Lower lobe of right lung (tissue), 2 donors: ENCODE measurements around the gene DPP6. TPM values are rescaled to one million over a fixed set of nuclear protein-coding genes. Genes with fewer than 3 reads are reported as not detected.

Experiments used
- ATAC-seq, 2 donors: fragments of 200-7000 bp; cut with Tn5 transposase; one replicate each; pipeline ENCODE4 v1.9.1; 2020 to 2022; ENCODE audit warnings: mild to moderate bottlenecking in 2 of 2, moderate library complexity in 2 of 2
- DNase-seq: peaks from one replicate; pipeline ENCODE4 v3.0.0-alpha.2; 2020
- H3K27ac ChIP-seq: fragments of 200-600 bp; one replicate; pipeline ENCODE4 v1.8.0; 2022
- H3K27me3 ChIP-seq: fragments of 200-600 bp; one replicate; pipeline ENCODE4 v1.8.0; 2022; ENCODE audit warnings: low read depth
- H3K36me3 ChIP-seq: fragments of 200-600 bp; one replicate; pipeline ENCODE4 v1.8.0; 2022; ENCODE audit warnings: mild to moderate bottlenecking
- H3K4me1 ChIP-seq: fragments of 200-600 bp; one replicate; pipeline ENCODE4 v1.8.0; 2022
- H3K4me3 ChIP-seq: fragments of 200-600 bp; one replicate; pipeline ENCODE4 v1.8.0; 2022; ENCODE audit warnings: mild to moderate bottlenecking
- H3K9me3 ChIP-seq: fragments of 200-600 bp; one replicate; pipeline ENCODE4 v1.8.0; 2022
- intact Hi-C: fragments of 100-400 bp; cut with DNase I; formaldehyde crosslinking; loops from one replicate; pipeline ENCODE4 v1.11.0; 2022
- total RNA-seq: library from RNA; stranded (reverse); fragmentation: NEBNext Ultra II Directional; extraction: Animal tissue kit (Norgen Biotek cat#: 25700); gene quantifications from one replicate; pipeline ENCODE4 v1.2.1, GENCODE V29; 2021
- TF ChIP-seq, protein P1 (sequence below): fragments of 200-600 bp; IDR thresholded peaks from one replicate; pipeline ENCODE4 v1.8.0; 2022; ENCODE audit warnings: antibody characterized with exemption, mild to moderate bottlenecking
- donor health status: DM: no; HTN: yes; CAD: no; lungs with severe emphysema.

Gene DPP6
- total RNA-seq, 1 donor from 2014 or later: 0.71 TPM

DNA sequence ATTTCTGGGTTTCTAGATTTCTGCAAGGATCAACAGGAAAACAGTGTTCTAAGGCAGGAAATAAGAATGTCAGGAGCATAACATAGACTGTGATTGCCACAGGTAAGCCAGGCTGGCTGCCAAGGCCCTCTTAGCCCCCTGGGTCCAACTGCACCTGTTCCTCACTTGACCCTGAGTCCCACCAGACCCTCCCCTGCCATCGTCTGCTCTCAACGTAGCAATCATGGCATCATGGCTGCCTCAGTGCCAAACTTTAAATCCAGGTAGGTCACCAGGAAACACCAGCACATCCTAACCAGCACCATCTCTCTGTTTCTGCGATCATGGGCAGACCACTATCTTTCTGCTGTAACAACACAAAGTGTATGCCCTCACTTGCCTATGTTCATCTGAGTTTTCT lies 683.6 kb downstream of the DPP6 start:
- DNase-seq (no peak), ATAC-seq (no peak)
- no peaks in the 10 kb centered on the region for H3K36me3 ChIP-seq
- H3K27me3 ChIP-seq: peaks cover 3% of the 10 kb centered on the region
- H3K9me3 ChIP-seq: no peaks in the 10 kb centered on the region
- H3K4me1 ChIP-seq: no peaks in the 10 kb centered on the region
- no peak overlapping the region for H3K4me3 ChIP-seq
- no peak overlapping the region for H3K27ac ChIP-seq
- TF ChIP-seq, protein P1, sequence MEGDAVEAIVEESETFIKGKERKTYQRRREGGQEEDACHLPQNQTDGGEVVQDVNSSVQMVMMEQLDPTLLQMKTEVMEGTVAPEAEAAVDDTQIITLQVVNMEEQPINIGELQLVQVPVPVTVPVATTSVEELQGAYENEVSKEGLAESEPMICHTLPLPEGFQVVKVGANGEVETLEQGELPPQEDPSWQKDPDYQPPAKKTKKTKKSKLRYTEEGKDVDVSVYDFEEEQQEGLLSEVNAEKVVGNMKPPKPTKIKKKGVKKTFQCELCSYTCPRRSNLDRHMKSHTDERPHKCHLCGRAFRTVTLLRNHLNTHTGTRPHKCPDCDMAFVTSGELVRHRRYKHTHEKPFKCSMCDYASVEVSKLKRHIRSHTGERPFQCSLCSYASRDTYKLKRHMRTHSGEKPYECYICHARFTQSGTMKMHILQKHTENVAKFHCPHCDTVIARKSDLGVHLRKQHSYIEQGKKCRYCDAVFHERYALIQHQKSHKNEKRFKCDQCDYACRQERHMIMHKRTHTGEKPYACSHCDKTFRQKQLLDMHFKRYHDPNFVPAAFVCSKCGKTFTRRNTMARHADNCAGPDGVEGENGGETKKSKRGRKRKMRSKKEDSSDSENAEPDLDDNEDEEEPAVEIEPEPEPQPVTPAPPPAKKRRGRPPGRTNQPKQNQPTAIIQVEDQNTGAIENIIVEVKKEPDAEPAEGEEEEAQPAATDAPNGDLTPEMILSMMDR: no peak
- intact Hi-C loops: no loop called here

DNA sequence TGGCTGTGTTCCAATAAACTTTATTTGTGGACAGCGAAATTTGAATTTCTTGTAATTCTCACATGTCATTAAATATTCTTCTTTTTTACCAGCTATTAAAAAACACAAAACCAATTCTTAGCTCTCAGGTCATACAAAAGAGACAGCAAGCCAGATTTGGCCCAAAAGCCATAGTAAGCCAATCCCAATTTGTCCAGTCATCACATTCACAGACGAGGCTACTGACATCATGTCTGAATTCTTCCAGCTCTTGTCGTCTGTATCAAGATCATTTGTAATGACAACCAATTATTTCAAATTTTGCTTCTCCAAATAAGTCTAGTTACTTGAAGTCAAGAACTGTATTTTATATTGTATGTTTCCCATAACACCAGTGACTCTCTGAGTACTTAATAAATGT lies 684.2 kb downstream of the DPP6 start:
- Histone ChIP-seq H3K4me3 (no peak overlapping the region), H3K4me1 (no peaks in the 10 kb centered on the region), H3K27ac (no peak overlapping the region), H3K9me3 (no peaks in the 10 kb centered on the region), H3K36me3 (no peaks in the 10 kb centered on the region), H3K27me3 (peaks cover 3% of the 10 kb centered on the region)
- ATAC-seq (no peak), DNase-seq (no peak)
- TF ChIP-seq, protein P1: no peak
- intact Hi-C loops: no loop called here

DNA sequence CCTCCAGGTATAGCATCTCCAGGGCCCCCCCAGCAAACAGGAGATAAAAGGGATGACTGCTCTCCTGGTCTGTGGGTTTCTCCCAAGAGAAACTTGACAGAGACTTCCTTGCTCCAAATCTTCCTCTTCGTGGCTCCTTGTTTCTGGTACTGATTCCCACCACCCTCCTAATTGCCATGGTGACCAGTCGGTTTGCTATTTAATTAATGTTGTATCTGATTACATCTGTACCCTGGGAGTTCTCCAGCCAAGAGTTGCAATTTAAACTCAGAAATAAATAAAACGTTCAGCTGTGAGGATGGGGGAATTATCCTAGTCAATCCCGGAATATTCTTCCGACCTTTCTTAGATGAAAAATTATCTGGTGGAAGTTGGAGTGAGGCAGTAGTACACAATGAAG lies 686.0 kb downstream of the DPP6 start:
- no peaks in the 10 kb centered on the region for H3K36me3 ChIP-seq

DNA sequence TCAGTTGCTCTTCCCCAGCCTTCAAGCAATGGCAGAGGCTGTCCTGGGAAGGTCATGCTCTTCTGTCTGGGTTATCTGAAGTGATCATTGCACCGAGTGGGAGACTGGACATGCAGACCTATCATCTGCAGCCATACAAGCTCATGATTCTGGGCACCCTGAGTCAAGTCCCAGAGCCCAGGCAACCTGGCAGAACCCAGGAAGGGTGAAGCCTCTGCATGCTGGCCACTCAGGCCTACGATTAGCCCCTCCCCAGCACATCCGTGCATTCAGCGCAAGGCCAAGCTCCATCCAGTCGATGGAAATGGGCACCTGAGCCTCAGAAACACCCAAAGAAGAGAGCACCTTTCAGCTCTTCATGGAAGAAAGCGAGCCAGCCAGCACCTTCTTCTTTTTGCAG lies 688.9 kb downstream of the DPP6 start:
- TF ChIP-seq, protein P1: no peak
- intact Hi-C loops: no loop called here
- Histone ChIP-seq H3K36me3 (no peaks in the 10 kb centered on the region), H3K4me1 (no peaks in the 10 kb centered on the region), H3K9me3 (no peaks in the 10 kb centered on the region), H3K27ac (no peak overlapping the region), H3K27me3 (peaks cover 3% of the 10 kb centered on the region), H3K4me3 (no peak overlapping the region)
- ATAC-seq (no peak), DNase-seq (no peak)

More for the DNA sequence above, 686.0 kb downstream of the DPP6 start:
- peaks cover 3% of the 10 kb centered on the region for H3K27me3 ChIP-seq
- no peak for ATAC-seq
- no peaks in the 10 kb centered on the region for H3K9me3 ChIP-seq
- H3K4me3 ChIP-seq: no peak overlapping the region
- no peak for DNase-seq
- TF ChIP-seq, protein P1: no peak
- H3K27ac ChIP-seq: no peak overlapping the region
- H3K4me1 ChIP-seq: no peaks in the 10 kb centered on the region
- intact Hi-C loops: no loop called here

DNA sequence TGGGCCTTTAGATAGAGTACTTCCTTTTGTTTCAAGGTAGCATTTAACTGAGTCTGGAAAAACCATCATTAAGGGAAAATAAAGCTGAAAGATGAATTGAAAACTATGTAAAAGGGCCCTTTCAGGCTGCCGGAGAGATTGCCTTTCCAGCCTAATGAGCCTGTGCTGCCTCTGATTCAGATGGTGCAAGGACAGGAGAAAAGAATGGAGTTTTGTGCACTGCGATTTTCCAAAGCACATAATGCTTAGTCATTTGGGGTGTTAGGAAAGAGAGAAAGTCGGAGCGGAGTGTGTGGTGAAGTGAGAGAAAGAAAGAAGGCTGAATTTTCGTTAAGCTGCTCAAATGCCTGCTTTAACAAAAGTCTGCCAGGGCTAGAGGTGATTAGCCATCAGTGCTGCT lies 691.0 kb downstream of the DPP6 start:
- ATAC-seq: no peak
- Histone ChIP-seq H3K27ac (no peak overlapping the region), H3K27me3 (peaks cover 3% of the 10 kb centered on the region), H3K9me3 (no peaks in the 10 kb centered on the region), H3K36me3 (no peaks in the 10 kb centered on the region), H3K4me3 (no peak overlapping the region), H3K4me1 (no peaks in the 10 kb centered on the region)
- no peak for DNase-seq
- intact Hi-C loops: no loop called here
- TF ChIP-seq, protein P1: no peak
